OCI-LY7 (cell line): ENCODE results near the gene FRZB. TPM values are rescaled to one million over a fixed set of nuclear protein-coding genes. Genes with fewer than 3 reads are reported as not detected.
A peak's percentile ranks its signal among the peaks of the same experiment; 100 is the strongest.

Source experiments
- BruUV-seq: library from RNA; stranded (reverse); fragments of 400-500 nt; replicated peaks from 2 replicates; lab custom pipeline; 2021; lab: Mats Ljungman, UMichigan
- CTCF ChIA-PET: fragments of 300-600 bp; sonication (Branson Sonifier 250); formaldehyde crosslinking; loops from one replicate; lab custom pipeline; 2022; ENCODE audit warnings: antibody characterized with exemption; ENCODE audit not compliant: unreplicated experiment; lab: Charles Lee
- POLR2A ChIA-PET: fragments of 300-600 bp; sonication (Branson Sonifier 250); formaldehyde crosslinking; loops from one replicate; lab custom pipeline; 2022; ENCODE audit warnings: antibody characterized with exemption; lab: Charles Lee
- DNase-seq: peaks from one replicate; pipeline ENCODE4 v3.0.0-alpha.2; 2015; ENCODE audit warnings: low spot score
- H2AFZ ChIP-seq: fragments of 200-600 bp; sonication (generic), shearing (Covaris generic); 2 replicates; pipeline ENCODE4 v1.6.1; 2014; ENCODE audit warnings: mild to moderate bottlenecking, antibody characterized with exemption, low read length, moderate library complexity
- H3K27ac ChIP-seq: fragments of 200-600 bp; sonication (generic); 2 replicates; pipeline ENCODE4 v1.5.1; 2014; ENCODE audit warnings: mixed run types, low read depth, mild to moderate bottlenecking, moderate library complexity, low read length, inconsistent platforms; ENCODE audit not compliant: poor library complexity, severe bottlenecking
- H3K36me3 ChIP-seq: fragments of 200-600 bp; sonication (generic); 2 replicates; pipeline ENCODE4 v1.6.1; 2014; ENCODE audit warnings: mild to moderate bottlenecking, antibody characterized with exemption, low read length, moderate library complexity, mixed read lengths; ENCODE audit not compliant: insufficient read depth
- H3K4me1 ChIP-seq: fragments of 200-600 bp; sonication (generic); 2 replicates; pipeline ENCODE4 v1.5.1; 2014; ENCODE audit warnings: mild to moderate bottlenecking, low read length; ENCODE audit not compliant: insufficient read depth, poor library complexity, severe bottlenecking
- H3K4me2 ChIP-seq: fragments of 200-600 bp; sonication (generic); 2 replicates; pipeline ENCODE4 v1.6.1; 2014; ENCODE audit warnings: mild to moderate bottlenecking, low read length
- H3K4me3 ChIP-seq: fragments of 200-600 bp; sonication (generic); 2 replicates; pipeline ENCODE4 v1.5.1; 2014; ENCODE audit warnings: mild to moderate bottlenecking, low read depth, low read length; ENCODE audit not compliant: poor library complexity, severe bottlenecking
- H3K79me2 ChIP-seq: fragments of 200-600 bp; sonication (generic); 2 replicates; pipeline ENCODE4 v1.6.1; 2016; ENCODE audit warnings: low read depth, mild to moderate bottlenecking, low read length, moderate library complexity, mixed read lengths; ENCODE audit not compliant: insufficient read depth
- H3K9me2 ChIP-seq: fragments of 200-600 bp; sonication (generic); 2 replicates; pipeline ENCODE4 v1.6.1; 2016; ENCODE audit warnings: mild to moderate bottlenecking, low read length, mixed read lengths; ENCODE audit not compliant: insufficient read depth
- H3K9me3 ChIP-seq: fragments of 200-600 bp; sonication (generic); 2 replicates; pipeline ENCODE4 v1.6.1; 2014; ENCODE audit warnings: mild to moderate bottlenecking, mixed run types, low read length, mixed read lengths
- H4K20me1 ChIP-seq: fragments of 200-600 bp; sonication (generic); 2 replicates; pipeline ENCODE4 v1.6.1; 2014; ENCODE audit warnings: mild to moderate bottlenecking, antibody characterized with exemption, low read length, moderate library complexity, mixed read lengths; ENCODE audit not compliant: insufficient read depth
- EZH2phosphoT487 ChIP-seq: fragments of 200-600 bp; sonication (generic); IDR thresholded peaks from 2 replicates; pipeline ENCODE4 v1.6.1; 2018; ENCODE audit warnings: low read depth, borderline replicate concordance, mild to moderate bottlenecking, mixed run types, antibody characterized with exemption, low read length, moderate library complexity, mixed read lengths
- intact Hi-C: fragments of 100-400 bp; cut with micrococcal nuclease; formaldehyde crosslinking; loops from one replicate; pipeline ENCODE4 v1.10.0; 2022; ENCODE audit not compliant: unreplicated experiment
- total RNA-seq, 2 experiments: library from RNA; depleted of rRNA in 1 of 2; stranded (reverse); fragments of >200 nt in 1 of 2; shearing (Covaris generic) in 1 of 2; gene quantifications; 2 replicates each; pipeline ENCODE4 v1.2.3, GENCODE V29; 2014 to 2022
- TF ChIP-seq, protein P1 (sequence below): fragments of 200-600 bp; sonication (generic); conservative IDR thresholded peaks from 2 replicates; pipeline ENCODE4 v1.5.1; 2014; ENCODE audit warnings: mild to moderate bottlenecking, antibody characterized with exemption, low read length, moderate library complexity, mixed read lengths

The FRZB gene
- total RNA-seq, 2 experiments from 2014 or later, result not detected

DNA sequence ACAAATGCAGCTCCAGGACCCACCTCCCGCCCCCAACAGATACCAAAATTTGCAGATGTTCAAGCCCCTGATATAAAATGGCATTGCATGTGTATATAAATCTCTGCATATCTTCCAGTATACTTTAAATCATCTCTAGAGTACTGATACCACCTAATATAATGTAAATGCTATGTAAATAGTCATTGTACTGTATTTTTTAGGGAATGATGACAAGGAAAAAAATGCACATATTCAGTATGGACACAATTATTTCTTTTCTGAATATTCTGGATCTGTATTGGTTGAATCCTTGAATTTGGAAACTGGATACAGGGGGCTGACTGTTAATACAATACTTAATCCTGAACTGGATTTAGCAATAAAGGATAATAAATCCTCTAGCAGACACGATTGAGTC lies 67.7 kb downstream of the FRZB start:
- no peaks in the 10 kb centered on the region for H3K4me1 ChIP-seq
- TF ChIP-seq, protein P1, sequence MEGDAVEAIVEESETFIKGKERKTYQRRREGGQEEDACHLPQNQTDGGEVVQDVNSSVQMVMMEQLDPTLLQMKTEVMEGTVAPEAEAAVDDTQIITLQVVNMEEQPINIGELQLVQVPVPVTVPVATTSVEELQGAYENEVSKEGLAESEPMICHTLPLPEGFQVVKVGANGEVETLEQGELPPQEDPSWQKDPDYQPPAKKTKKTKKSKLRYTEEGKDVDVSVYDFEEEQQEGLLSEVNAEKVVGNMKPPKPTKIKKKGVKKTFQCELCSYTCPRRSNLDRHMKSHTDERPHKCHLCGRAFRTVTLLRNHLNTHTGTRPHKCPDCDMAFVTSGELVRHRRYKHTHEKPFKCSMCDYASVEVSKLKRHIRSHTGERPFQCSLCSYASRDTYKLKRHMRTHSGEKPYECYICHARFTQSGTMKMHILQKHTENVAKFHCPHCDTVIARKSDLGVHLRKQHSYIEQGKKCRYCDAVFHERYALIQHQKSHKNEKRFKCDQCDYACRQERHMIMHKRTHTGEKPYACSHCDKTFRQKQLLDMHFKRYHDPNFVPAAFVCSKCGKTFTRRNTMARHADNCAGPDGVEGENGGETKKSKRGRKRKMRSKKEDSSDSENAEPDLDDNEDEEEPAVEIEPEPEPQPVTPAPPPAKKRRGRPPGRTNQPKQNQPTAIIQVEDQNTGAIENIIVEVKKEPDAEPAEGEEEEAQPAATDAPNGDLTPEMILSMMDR, result no peak
- TF ChIP-seq EZH2phosphoT487, result no peak
- H3K4me3 ChIP-seq, result no peak overlapping the region
- BruUV-seq, result no TSS peak
- no peaks in the 10 kb centered on the region for H4K20me1 ChIP-seq
- intact Hi-C loops, result no loop called here
- no peak overlapping the region for H3K27ac ChIP-seq
- no peaks in the 10 kb centered on the region for H3K36me3 ChIP-seq
- no peaks in the 10 kb centered on the region for H3K79me2 ChIP-seq
- H3K9me2 ChIP-seq, result no peaks in the 10 kb centered on the region
- H3K4me2 ChIP-seq, result no peak overlapping the region
- POLR2A ChIA-PET, result interaction anchor here (0.5 kb wide), 1 partner anchor 8 kb away, joined by 3 read pairs; no protein-coding TSS in a partner anchor
- CTCF ChIA-PET, result no interaction called here
- no peak overlapping the region for H2AFZ ChIP-seq
- H3K9me3 ChIP-seq, result no peaks in the 10 kb centered on the region
- DNase-seq, result no peak

DNA sequence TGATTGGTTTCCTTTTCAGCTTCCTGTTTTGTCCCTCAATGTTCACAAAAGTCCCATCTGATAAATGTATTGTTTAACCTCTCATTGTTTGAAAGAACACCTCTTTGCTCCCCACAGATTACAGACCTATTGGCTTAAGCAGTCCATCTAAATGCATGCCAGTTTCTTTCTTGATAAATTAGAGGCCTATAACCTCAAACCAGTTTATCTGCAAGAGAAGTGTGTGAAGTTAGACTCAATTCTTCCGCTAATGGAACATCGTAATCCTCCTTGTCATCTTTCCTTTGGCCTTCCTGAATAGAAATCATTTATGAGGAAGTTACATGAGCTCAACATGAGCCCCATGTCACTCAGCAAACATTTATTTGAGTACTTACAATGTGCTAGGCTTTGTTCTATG lies 74.0 kb downstream of the FRZB start:
- H3K4me2 ChIP-seq, result no peak overlapping the region
- H4K20me1 ChIP-seq, result no peaks in the 10 kb centered on the region
- H3K36me3 ChIP-seq, result no peaks in the 10 kb centered on the region
- H3K9me2 ChIP-seq, result no peaks in the 10 kb centered on the region
- intact Hi-C loops, result no loop called here
- no peak for DNase-seq
- no TSS peak for BruUV-seq
- ChIA-PET CTCF (no interaction called here), POLR2A (interaction anchor here (0.7 to 1.5 kb wide), 4 partner anchors 9 to 239 kb away, joined by 3 to 4 read pairs (median 3); no protein-coding TSS in a partner anchor)
- no peak overlapping the region for H2AFZ ChIP-seq
- H3K27ac ChIP-seq, result no peak overlapping the region
- H3K9me3 ChIP-seq, result no peaks in the 10 kb centered on the region
- TF ChIP-seq EZH2phosphoT487, result no peak
- TF ChIP-seq, protein P1, result no peak
- no peaks in the 10 kb centered on the region for H3K79me2 ChIP-seq
- no peak overlapping the region for H3K4me3 ChIP-seq
- no peaks in the 10 kb centered on the region for H3K4me1 ChIP-seq

DNA sequence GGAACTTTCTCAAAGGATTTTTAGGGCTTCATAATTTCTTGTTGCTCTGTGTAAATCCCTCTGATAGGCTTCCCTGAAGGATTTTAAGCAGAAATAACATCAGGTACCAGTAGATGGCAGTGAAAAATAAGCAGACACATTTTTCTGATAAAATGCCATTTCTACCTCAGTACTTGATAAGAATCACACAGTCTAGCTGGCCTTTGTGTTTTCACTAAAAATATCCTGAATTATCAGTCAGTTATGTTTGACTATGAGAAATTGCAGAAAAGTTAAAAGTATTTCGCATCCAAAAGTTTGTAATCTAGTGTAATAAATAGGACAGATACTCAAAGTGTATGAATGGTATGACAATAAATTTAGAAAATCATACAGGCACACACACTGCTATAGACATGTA lies 81.7 kb downstream of the FRZB start:
- Histone ChIP-seq H3K4me1 (no peaks in the 10 kb centered on the region), H3K4me2 (no peak overlapping the region), H2AFZ (no peak overlapping the region), H3K27ac (no peak overlapping the region), H3K4me3 (no peak overlapping the region), H3K9me3 (no peaks in the 10 kb centered on the region), H3K36me3 (peaks cover 14% of the 10 kb centered on the region), H4K20me1 (no peaks in the 10 kb centered on the region), H3K79me2 (no peaks in the 10 kb centered on the region), H3K9me2 (no peaks in the 10 kb centered on the region)
- BruUV-seq, result no TSS peak
- ChIA-PET POLR2A (interaction anchor here (1.2 to 1.9 kb wide), 6 partner anchors 9 to 205 kb away, joined by 3 to 6 read pairs (median 4); no protein-coding TSS in a partner anchor), CTCF (interaction anchor here (1.1 kb wide), 1 partner anchor 195 kb away, joined by 3 read pairs; no protein-coding TSS in a partner anchor)
- DNase-seq, result peak; percentile 57
- intact Hi-C loops, result loop anchor here (1.0 kb wide), 1 partner anchor 196 kb away; no protein-coding TSS in a partner anchor
- no peak for TF ChIP-seq EZH2phosphoT487
- TF ChIP-seq, protein P1, result peak; percentile 90
